Cortex of kidney (tissue), 1 donor: Measurements from ENCODE around the gene PSG3.
"Not testable (repeated sequence)": the region's sequence is repeated elsewhere in the genome, so short reads cannot be mapped to it uniquely, and the experiment has no call there.

Source experiments
- DNase-seq: peaks from one replicate; lab custom pipeline; 2025; lab: John Stamatoyannopoulos, UW

Gene PSG3

GRCh38 chr19:42695811-42696503, 44.3 kb downstream of the PSG3 start:
- DNase-seq: no peak

GRCh38 chr19:42693760-42694350, 46.4 kb downstream of the PSG3 start:
- DNase-seq: no peak

GRCh38 chr19:42683917-42684513, 56.3 kb downstream of the PSG3 start:
- no peak for DNase-seq

GRCh38 chr19:42676326-42676725, 64.0 kb downstream of the PSG3 start:
- DNase-seq: not testable (repeated sequence)

DNA sequence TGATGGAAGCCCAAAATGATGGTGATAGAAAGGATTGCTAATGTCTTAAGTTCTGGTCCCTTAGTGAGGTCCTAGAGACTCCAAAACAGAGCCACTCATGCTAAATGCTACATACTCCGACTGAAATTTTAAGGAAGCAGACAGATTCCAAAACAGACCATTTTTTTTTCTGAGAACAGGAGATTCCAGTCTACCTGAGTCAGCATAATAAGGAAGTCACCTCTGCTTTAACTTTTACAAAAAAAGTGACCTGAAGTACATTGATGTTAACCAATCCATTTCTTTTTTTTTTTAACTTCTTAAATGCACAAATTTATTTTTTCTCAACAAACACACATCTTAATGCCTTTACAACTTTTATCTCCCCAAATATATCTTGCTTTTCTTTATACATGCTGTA, 65.7 kb downstream of the PSG3 start:
- DNase-seq: not testable (repeated sequence)
